ENCODE data around the gene OR2AJ1.

OR2AJ1 gene

DNA sequence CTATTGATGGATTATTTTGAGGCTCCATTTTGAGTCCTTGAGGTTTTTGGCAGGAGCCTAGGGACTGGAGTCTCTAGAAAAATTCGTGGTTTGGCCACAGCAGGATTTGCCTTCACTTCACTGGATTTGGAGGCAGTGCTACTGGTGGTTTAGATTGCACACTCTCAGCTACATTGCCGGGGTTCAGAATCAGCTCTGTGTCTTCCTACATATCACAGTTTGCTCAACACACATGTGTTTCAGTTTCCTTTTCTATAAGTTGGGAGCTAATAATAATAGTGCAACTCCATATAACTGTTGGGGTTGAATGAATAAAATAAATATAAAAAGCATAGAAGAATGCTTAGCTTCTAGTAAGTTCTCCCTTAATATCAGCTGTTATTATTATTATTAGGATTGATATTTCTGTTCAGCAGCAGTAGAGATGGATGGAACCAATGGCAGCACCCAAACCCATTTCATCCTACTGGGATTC, 29.5 kb upstream of the OR2AJ1 start, which contains the start of gene OR2W3:
Gene OR2W3 (plus strand): TSS at position 425 of the 475 bp plus-strand sequence. CDS start 0 bp downstream, at position 425.
- Histone ChIP-seq H3K9me3 (ENCODE audit: control insufficient read depth, insufficient read depth, low read length) (no peaks in the 10 kb centered on the region), H3K27ac (ENCODE audit: low read depth, low read length) (no peak within 1 kb of the TSS), H3F3A (ENCODE audit: control insufficient read depth, insufficient read depth) (no peaks in the 10 kb centered on the region), H3K4me1 (ENCODE audit: control insufficient read depth, low read length) (no peaks in the 10 kb centered on the region), H3K9me2 (replicated peaks; ENCODE audit: control insufficient read depth, low read length) (no peaks in the 10 kb centered on the region), H4K20me1 (ENCODE audit: control insufficient read depth, insufficient read depth, low read depth, low read length) (no peaks in the 10 kb centered on the region), H3K4me2 (ENCODE audit: low read length) (no peak within 1 kb of the TSS), H3K27me3 (ENCODE audit: control insufficient read depth, low read length) (no peaks in the 10 kb centered on the region), H3K79me2 (ENCODE audit: control insufficient read depth, low read length) (no peaks in the 10 kb centered on the region), H3K4me3 (ENCODE audit: low read length) (no peak within 1 kb of the TSS), H3K36me3 (ENCODE audit: control insufficient read depth, low read length) (no peaks in the 10 kb centered on the region)
- TF ChIP-seq, protein P1, sequence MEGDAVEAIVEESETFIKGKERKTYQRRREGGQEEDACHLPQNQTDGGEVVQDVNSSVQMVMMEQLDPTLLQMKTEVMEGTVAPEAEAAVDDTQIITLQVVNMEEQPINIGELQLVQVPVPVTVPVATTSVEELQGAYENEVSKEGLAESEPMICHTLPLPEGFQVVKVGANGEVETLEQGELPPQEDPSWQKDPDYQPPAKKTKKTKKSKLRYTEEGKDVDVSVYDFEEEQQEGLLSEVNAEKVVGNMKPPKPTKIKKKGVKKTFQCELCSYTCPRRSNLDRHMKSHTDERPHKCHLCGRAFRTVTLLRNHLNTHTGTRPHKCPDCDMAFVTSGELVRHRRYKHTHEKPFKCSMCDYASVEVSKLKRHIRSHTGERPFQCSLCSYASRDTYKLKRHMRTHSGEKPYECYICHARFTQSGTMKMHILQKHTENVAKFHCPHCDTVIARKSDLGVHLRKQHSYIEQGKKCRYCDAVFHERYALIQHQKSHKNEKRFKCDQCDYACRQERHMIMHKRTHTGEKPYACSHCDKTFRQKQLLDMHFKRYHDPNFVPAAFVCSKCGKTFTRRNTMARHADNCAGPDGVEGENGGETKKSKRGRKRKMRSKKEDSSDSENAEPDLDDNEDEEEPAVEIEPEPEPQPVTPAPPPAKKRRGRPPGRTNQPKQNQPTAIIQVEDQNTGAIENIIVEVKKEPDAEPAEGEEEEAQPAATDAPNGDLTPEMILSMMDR (IDR thresholded peaks at IDR 0.05; ENCODE audit: low read depth, low read length, poor library complexity, severe bottlenecking), result no peak
- no peak for TF ChIP-seq EZH2phosphoT487 (IDR thresholded peaks at IDR 0.05; ENCODE audit: borderline replicate concordance, low read length)

DNA sequence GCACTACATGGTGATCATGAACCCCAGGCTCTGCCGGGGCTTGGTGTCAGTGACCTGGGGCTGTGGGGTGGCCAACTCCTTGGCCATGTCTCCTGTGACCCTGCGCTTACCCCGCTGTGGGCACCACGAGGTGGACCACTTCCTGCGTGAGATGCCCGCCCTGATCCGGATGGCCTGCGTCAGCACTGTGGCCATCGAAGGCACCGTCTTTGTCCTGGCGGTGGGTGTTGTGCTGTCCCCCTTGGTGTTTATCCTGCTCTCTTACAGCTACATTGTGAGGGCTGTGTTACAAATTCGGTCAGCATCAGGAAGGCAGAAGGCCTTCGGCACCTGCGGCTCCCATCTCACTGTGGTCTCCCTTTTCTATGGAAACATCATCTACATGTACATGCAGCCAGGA, 28.7 kb upstream of the OR2AJ1 start:
- Histone ChIP-seq H3K4me1 (ENCODE audit: control insufficient read depth, low read length) (no peaks in the 10 kb centered on the region), H4K20me1 (ENCODE audit: control insufficient read depth, insufficient read depth, low read depth, low read length) (no peaks in the 10 kb centered on the region), H3K9me2 (replicated peaks; ENCODE audit: control insufficient read depth, low read length) (no peaks in the 10 kb centered on the region), H3K27me3 (ENCODE audit: control insufficient read depth, low read length) (no peaks in the 10 kb centered on the region), H3K27ac (ENCODE audit: low read depth, low read length) (no peak overlapping the region), H3F3A (ENCODE audit: control insufficient read depth, insufficient read depth) (no peaks in the 10 kb centered on the region), H3K79me2 (ENCODE audit: control insufficient read depth, low read length) (no peaks in the 10 kb centered on the region), H3K4me2 (ENCODE audit: low read length) (no peak overlapping the region), H3K9me3 (ENCODE audit: control insufficient read depth, insufficient read depth, low read length) (no peaks in the 10 kb centered on the region), H3K36me3 (ENCODE audit: control insufficient read depth, low read length) (no peaks in the 10 kb centered on the region), H3K4me3 (ENCODE audit: low read length) (no peak overlapping the region)
- no peak for TF ChIP-seq EZH2phosphoT487 (IDR thresholded peaks at IDR 0.05; ENCODE audit: borderline replicate concordance, low read length)

DNA sequence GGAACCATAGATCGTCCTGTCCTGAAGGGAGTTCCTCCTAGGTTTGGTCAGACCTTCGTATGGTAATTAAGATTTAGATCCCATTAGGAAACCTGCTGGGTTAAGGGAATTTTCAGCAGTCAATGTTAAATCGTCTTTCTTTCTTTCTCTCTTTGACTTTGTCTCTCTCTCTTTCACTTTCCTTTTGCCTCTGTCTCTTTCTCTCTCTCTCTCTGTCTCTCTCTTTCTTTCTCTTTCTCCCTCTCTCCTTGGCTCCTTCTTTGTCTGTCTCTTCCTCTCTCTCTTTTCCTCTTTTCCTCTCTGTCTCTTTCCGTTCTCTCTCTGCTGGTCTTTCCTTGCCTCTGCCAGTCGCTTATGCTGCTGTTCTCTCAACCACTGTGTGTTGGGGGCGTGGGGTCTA, 20.6 kb upstream of the OR2AJ1 start:
- Histone ChIP-seq H3K36me3 (ENCODE audit: control insufficient read depth, low read length) (no peaks in the 10 kb centered on the region), H4K20me1 (ENCODE audit: control insufficient read depth, insufficient read depth, low read depth, low read length) (no peaks in the 10 kb centered on the region), H3K27ac (ENCODE audit: low read depth, low read length) (no peak overlapping the region), H3F3A (ENCODE audit: control insufficient read depth, insufficient read depth) (peaks cover 6% of the 10 kb centered on the region), H3K27me3 (ENCODE audit: control insufficient read depth, low read length) (no peaks in the 10 kb centered on the region), H3K9me3 (ENCODE audit: control insufficient read depth, insufficient read depth, low read length) (peaks cover 3% of the 10 kb centered on the region; the same call in 1 of the 2 replicates), H3K79me2 (ENCODE audit: control insufficient read depth, low read length) (no peaks in the 10 kb centered on the region), H3K9me2 (replicated peaks; ENCODE audit: control insufficient read depth, low read length) (no peaks in the 10 kb centered on the region), H3K4me3 (ENCODE audit: low read length) (no peak overlapping the region), H3K4me2 (ENCODE audit: low read length) (no peak overlapping the region), H3K4me1 (ENCODE audit: control insufficient read depth, low read length) (peaks cover 44% of the 10 kb centered on the region)
- TF ChIP-seq EZH2phosphoT487 (IDR thresholded peaks at IDR 0.05; ENCODE audit: borderline replicate concordance, low read length), result no peak
- TF ChIP-seq, protein P1 (IDR thresholded peaks at IDR 0.05; ENCODE audit: low read depth, low read length, poor library complexity, severe bottlenecking), result no peak

DNA sequence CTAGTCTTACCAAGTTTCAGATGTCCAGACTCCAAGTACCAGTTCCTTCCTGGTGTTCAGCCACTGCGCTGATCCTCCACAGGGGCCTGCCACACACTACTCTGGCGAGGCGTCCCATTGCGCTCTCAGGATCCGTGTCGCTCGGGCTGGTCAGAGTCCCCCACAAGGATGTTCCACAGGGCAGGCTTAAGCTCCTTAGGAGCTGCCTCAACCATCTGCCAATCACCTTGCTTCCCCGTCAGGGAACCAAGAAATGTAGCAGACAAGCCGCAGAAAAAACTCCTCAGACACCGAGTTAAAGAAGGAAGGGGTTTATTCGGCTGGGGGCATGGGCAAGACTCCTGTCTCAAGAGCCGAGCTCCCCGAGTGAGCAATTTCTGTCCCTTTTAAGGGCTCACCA, 19.5 kb upstream of the OR2AJ1 start:
- H3K4me2 ChIP-seq (ENCODE audit: low read length), result no peak overlapping the region
- H3K27ac ChIP-seq (ENCODE audit: low read depth, low read length), result peak overlapping the region; percentile 76; the same call in 1 of the 2 replicates
- H3K9me2 ChIP-seq (replicated peaks; ENCODE audit: control insufficient read depth, low read length), result no peaks in the 10 kb centered on the region
- no peak overlapping the region for H3K4me3 ChIP-seq (ENCODE audit: low read length)
- H3K27me3 ChIP-seq (ENCODE audit: control insufficient read depth, low read length), result no peaks in the 10 kb centered on the region
- no peaks in the 10 kb centered on the region for H3K36me3 ChIP-seq (ENCODE audit: control insufficient read depth, low read length)
- peaks cover 3% of the 10 kb centered on the region; the same call in 1 of the 2 replicates for H3K9me3 ChIP-seq (ENCODE audit: control insufficient read depth, insufficient read depth, low read length)
- H4K20me1 ChIP-seq (ENCODE audit: control insufficient read depth, insufficient read depth, low read depth, low read length), result no peaks in the 10 kb centered on the region
- peaks cover 44% of the 10 kb centered on the region for H3K4me1 ChIP-seq (ENCODE audit: control insufficient read depth, low read length)
- H3K79me2 ChIP-seq (ENCODE audit: control insufficient read depth, low read length), result no peaks in the 10 kb centered on the region
- H3F3A ChIP-seq (ENCODE audit: control insufficient read depth, insufficient read depth), result peaks cover 6% of the 10 kb centered on the region
- no peak for TF ChIP-seq EZH2phosphoT487 (IDR thresholded peaks at IDR 0.05; ENCODE audit: borderline replicate concordance, low read length)
- TF ChIP-seq, protein P1 (IDR thresholded peaks at IDR 0.05; ENCODE audit: low read depth, low read length, poor library complexity, severe bottlenecking), result no peak
